ENCODE measurements around the gene RRAGC. TPM values are rescaled to one million over a fixed set of nuclear protein-coding genes. Genes with fewer than 3 reads are reported as not detected.

The RRAGC gene
- total RNA-seq, 4 donors from 2014 or later = 14.2 to 20.0 (median 17.5) TPM

DNA sequence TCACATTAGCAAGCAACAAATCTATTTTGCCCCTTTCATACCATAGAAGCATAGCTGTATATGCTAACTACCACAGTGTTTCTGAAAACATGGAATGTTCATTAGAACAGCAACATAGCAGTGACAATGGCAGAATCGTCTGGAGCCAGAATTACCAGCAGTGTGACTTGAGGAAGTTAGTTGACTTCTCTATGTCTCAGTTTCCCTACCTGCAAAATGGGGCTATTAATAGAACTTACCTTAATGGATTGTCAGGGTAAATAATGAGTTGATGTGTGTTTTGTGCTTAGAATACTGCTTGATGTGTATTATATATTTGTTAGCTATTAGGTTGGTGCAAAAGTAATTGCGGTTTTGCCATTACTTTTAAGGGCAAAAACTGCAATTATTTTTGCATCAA, 36.6 kb upstream of the RRAGC start:
- no peak for TF ChIP-seq CTCF (IDR thresholded peaks at IDR 0.05)
- TF ChIP-seq EP300 (IDR thresholded peaks at IDR 0.05) = no peak
- TF ChIP-seq POLR2A (IDR thresholded peaks at IDR 0.05) = no peak
- 88 to 90% methylated on average over 2 of the region's 2 CpGs for WGBS, 2 donors

GRCh38 chr1:38892976-38893375, 33.4 kb upstream of the RRAGC start:
- no peak for DNase-seq (ENCODE audit: low spot score in 2 of 2)
- H3K36me3 ChIP-seq = no peaks in the 10 kb centered on the region
- TF ChIP-seq EP300 (IDR thresholded peaks at IDR 0.05) (no peak), POLR2A (IDR thresholded peaks at IDR 0.05) (no peak), CTCF (IDR thresholded peaks at IDR 0.05) (no peak)
- no peaks in the 10 kb centered on the region for H3K4me1 ChIP-seq
- no peaks in the 10 kb centered on the region for H3K27me3 ChIP-seq
- H3K27ac ChIP-seq = no peak overlapping the region
- 64 to 72% methylated on average over 1 of the region's 1 CpG for WGBS, 2 donors
- no peak overlapping the region for H3K4me3 ChIP-seq
- H3K9me3 ChIP-seq = no peaks in the 10 kb centered on the region

More for the DNA sequence above, 36.6 kb upstream of the RRAGC start:
- no peak for DNase-seq (ENCODE audit: low spot score in 2 of 2)
- H3K27me3 ChIP-seq = no peaks in the 10 kb centered on the region
- no peak overlapping the region for H3K4me3 ChIP-seq
- H3K4me1 ChIP-seq = no peaks in the 10 kb centered on the region
- H3K9me3 ChIP-seq = no peaks in the 10 kb centered on the region
- H3K36me3 ChIP-seq = no peaks in the 10 kb centered on the region
- no peak overlapping the region for H3K27ac ChIP-seq

DNA sequence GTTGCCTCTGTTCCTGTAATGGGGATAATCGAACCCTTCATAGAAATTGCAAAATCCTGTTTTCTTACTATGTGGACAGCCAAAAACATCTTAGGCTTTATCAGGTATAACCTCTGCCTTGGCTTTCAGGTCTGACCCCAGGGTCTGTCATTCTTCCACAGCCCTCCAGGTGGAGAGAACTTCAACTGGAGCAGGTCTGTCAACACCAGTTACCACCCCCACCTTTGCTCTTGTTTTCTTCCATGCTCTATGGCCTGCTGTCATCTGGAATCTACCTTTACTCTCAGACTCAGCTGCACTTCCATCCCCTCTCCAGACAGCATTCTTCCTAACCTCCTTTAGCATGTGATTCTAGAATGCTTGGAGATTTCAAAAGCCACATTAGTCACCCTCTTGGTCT, 32.2 kb upstream of the RRAGC start:
- H3K9me3 ChIP-seq = no peaks in the 10 kb centered on the region
- no peak overlapping the region for H3K4me3 ChIP-seq
- H3K36me3 ChIP-seq = no peaks in the 10 kb centered on the region
- no peak overlapping the region for H3K27ac ChIP-seq
- TF ChIP-seq CTCF (IDR thresholded peaks at IDR 0.05) (no peak), POLR2A (IDR thresholded peaks at IDR 0.05) (no peak), EP300 (IDR thresholded peaks at IDR 0.05) (no peak)
- no peaks in the 10 kb centered on the region for H3K27me3 ChIP-seq
- H3K4me1 ChIP-seq = no peaks in the 10 kb centered on the region
- DNase-seq (ENCODE audit: low spot score in 2 of 2) = no peak
- 94% methylated on average over 1 of the region's 1 CpG for WGBS, 2 donors

- Histone ChIP-seq H3K9me3 (no peaks in the 10 kb centered on the region), H3K36me3 (no peaks in the 10 kb centered on the region), H3K4me1 (no peaks in the 10 kb centered on the region), H3K27ac (no peak overlapping the region), H3K4me3 (no peak overlapping the region), H3K27me3 (no peaks in the 10 kb centered on the region)
- WGBS, 2 donors = 62 to 84% methylated on average over 5 of the region's 5 CpGs
- TF ChIP-seq POLR2A (IDR thresholded peaks at IDR 0.05) (no peak), EP300 (IDR thresholded peaks at IDR 0.05) (no peak), CTCF (IDR thresholded peaks at IDR 0.05) (no peak)
- DNase-seq (ENCODE audit: low spot score in 2 of 2) = no peak
These were observed 30.0 kb upstream of the RRAGC start for GRCh38 chr1:38889589-38889988.

GRCh38 chr1:38888423-38889333, 29.1 kb upstream of the RRAGC start:
- no peak for TF ChIP-seq POLR2A (IDR thresholded peaks at IDR 0.05)
- no peak for TF ChIP-seq EP300 (IDR thresholded peaks at IDR 0.05)
- TF ChIP-seq CTCF (IDR thresholded peaks at IDR 0.05) = no peak
- no peaks in the 10 kb centered on the region for H3K9me3 ChIP-seq
- DNase-seq (ENCODE audit: low spot score in 2 of 2) = no peak
- H3K4me1 ChIP-seq = no peaks in the 10 kb centered on the region
- H3K36me3 ChIP-seq = no peaks in the 10 kb centered on the region
- WGBS, 2 donors = 84 to 87% methylated on average over 9 of the region's 9 CpGs
- no peaks in the 10 kb centered on the region for H3K27me3 ChIP-seq
- H3K4me3 ChIP-seq = no peak overlapping the region
- H3K27ac ChIP-seq = no peak overlapping the region
